SHP77 (cell line): ENCODE measurements around the gene RASGRF1.

Experiments
- DNase-seq, 2 experiments: peaks; one replicate each; lab custom pipeline; 2025; lab: John Stamatoyannopoulos, UW

The RASGRF1 gene

GRCh38 chr15:79094611-79095021 lies 4.0 kb upstream of the RASGRF1 start:
- DNase-seq, result no peak

- DNase-seq, result no peak
These were observed 2.9 kb upstream of the RASGRF1 start for GRCh38 chr15:79093352-79093935.

DNA sequence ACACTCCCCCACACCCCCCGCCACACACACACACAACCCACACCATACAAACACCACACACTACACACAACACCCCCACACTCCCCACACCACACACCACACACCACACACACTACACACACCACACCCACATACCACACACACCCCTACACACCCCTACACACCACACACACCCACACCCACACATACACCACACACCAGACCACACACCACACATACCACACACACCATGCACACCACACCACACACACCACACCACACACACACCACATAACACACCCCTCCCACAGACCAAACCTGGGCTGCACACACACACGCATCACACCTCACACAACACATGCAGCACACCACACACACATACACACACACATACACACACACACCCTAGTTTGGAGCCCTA lies 1.8 kb upstream of the RASGRF1 start:
- DNase-seq, result no peak

GRCh38 chr15:79091204-79091867 lies 756 bp upstream of the RASGRF1 start:
- DNase-seq, result no peak

DNA sequence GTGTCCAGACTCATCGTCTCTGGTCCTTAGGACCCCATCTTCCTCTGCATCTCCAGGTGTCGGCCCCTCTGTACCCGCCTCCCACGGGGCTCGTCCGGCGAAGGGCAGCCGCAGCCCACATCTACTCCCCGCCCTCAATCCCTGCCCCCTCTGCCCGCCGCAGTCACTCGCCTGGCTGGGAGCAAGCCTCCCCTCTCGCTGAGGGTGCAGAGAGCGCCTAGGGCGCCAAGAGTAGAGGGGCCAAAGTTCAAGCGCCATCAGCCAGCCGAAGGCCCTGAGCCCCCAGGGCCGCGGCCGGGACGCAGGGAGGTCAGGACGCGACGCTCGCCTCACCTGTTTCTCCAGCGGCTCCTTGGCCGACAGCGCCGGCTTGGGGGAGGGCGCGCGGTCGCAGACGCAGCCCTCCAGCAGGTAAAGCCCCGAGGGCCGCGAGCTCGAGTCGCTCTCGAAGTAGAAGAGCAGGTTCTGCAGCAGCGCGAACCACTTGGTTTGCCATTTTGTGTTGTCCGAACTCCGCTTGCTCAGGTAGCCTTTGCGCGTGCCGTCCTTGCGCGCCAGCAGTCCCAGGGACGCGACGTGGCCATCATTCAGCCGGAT lies 592 bp downstream of the RASGRF1 start:
- no peak for DNase-seq

DNA sequence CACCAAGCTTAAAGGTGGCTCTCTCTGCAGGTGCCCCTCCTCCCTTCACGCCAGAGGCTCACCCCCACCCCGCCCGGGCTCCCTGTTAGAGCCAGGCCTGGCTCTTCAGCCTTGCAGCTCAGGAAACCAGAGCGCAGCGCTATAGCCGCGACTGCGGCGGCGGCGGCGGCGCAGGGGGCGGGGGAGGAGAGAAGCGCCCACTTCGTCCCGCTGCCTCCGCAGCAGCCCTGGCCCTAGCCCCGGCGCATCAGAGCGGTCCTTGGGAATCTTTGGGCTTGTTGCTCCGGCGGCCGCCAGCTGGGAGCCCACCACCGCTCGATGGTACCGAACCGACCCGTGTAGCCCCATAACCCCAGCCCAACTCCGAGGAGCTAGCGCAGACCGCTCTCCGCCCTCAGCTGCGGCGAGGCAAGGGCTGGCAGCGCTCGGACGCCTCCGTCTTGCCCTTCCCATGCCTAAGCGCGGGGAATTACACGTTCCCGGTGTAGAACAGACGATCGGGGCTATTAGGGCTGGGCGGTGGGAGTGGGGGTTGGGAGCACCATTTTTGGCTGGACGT lies 1.2 kb downstream of the RASGRF1 start:
- DNase-seq, result no peak

GRCh38 chr15:79088426-79089205 lies 2.0 kb downstream of the RASGRF1 start:
- no peak for DNase-seq

- no peak for DNase-seq
These were observed 3.8 kb downstream of the RASGRF1 start for GRCh38 chr15:79086814-79087213.

DNA sequence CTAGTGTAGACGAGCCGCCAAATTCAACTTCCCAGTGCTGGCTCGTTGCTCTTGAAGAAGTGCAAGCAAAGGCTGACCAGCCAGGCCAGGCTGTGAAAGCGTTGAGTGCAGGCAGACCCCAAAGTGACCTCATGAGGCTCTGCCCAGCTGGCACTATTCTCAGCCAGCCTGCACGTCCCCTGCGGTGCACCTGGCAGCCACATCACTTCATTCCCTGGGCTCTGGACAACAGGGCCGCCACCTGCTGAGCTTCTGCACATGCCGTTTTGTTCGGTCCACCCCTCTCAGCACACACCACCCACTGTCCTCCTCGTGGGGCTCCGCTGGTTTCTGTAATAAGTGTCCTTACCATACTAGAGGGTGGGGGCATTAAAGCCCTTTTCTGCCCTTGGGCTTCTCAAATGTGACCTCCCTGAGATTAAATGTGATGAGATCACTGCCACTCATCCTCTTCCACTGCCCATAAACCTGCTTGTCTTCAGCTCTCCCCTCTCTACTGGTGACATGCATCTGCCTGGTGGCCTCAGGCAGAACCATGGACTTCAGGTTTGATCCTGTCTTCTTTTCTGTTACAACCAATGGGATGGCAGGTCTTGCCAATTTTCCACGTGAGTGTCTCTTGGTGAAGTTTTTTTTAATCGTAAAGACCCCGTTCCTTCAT lies 6.1 kb downstream of the RASGRF1 start:
- peak; percentile 60 to 65 for DNase-seq

DNA sequence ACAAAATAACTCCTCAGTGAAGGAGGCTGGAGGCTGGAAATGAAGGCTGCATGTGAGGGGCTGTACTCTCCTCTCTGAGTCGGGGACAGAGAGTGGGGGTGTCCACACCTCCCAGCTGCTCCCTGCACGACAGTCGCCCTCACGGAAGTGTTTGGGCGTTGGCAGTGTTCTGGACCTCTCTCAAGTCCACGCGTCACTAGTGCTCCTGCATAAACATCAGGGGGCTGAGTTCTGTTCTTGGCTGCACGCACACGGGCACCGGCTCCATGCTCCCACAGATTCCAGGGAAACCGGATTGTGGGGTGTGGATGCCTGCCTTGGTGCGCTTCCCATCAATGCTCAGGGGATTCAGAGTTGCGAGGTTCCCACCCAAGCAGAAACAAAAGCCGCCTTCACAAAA lies 7.4 kb downstream of the RASGRF1 start:
- DNase-seq, result no peak

DNA sequence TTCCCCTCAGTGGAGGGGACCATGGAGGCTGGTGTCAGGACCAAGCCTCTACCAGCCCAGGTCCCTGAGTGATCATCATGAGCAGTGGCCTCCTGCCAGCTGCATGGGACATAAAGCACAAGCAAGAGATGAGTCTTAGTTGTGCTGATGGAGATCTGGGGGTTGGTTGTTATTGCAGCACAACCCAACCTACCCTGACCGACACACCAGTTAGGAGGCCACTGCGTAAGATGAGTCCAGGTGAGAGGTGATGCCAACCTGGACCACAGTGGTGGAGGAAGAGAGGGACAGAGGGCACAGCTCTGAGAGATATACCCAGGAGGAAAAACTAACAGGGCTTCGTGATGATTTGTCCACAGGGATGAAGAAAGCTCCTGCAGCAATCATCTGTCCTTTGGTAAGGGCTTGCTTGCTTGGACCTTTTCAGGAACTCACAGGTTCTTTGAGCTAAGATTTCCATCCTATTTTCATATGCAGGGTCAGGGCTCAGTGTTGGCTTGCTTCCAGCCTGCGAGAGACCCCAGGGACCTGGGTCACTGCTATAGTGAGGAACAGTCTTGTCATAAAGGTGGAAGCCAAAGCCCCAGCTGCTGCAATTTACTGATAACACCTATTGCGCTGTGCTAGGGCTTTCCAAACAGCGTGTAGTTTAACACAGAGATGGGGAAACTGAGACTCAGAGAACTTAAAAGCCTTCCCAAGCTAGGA lies 8.1 kb downstream of the RASGRF1 start:
- no peak for DNase-seq

GRCh38 chr15:79078763-79079410 lies 11.7 kb downstream of the RASGRF1 start:
- no peak for DNase-seq

DNA sequence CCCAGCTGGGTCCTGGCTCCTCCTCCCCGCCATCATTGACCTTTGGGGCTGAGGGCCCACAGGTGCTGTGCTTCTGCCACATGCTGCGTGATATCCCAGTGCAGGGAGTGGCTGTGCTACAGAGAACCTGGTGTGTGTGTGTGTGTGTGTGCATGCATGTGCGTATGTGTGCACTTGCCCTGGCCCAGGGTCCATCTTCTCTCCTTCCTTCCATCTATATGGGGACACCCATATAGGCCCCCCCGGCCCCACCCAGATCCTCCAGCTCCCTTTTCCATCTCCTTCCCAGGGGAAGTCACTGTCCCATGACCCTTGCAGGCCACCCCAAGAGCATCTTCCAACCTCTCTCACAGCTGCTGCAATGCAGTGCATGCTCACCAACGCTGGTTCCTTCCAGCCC lies 12.6 kb downstream of the RASGRF1 start:
- no peak for DNase-seq

DNA sequence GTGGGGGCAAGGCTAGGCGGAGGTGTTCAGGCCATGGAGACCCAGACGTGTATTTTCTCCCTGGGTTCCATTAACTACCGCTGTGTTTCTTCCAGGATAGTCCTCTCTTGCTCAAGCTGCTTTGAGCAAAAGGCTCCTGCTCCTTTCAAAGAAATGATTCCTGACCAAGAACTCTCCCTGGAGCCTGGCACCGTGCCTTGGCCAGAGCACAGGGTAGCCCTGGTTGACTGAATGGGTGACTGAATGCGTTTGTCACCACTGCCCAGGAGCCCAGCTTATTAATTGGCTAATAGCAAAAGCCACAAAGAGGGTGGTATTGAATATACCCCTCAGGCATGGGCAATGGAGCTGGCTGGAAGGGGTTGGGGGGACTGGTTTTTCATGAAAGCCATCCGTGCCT lies 13.9 kb downstream of the RASGRF1 start:
- DNase-seq, result no peak

DNA sequence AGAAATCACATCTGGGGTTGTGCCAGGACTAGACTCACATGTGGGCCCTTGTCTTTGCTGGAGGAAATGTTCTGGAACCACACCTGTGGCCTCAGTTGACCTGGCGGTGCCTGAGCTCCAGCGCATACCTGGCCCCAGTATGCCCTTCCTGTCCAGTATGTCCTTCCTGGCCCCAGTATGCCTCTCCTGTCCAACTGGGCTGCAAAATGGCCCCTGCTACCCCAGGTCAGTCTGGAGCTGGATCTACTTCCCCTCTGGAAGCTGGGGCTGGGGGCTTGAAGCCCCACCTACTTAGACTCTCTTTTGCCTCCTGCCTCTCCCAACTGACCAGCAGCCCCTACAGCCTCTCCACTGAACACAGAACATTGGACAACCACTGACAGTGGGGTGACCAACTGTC lies 15.3 kb downstream of the RASGRF1 start:
- no peak for DNase-seq

DNA sequence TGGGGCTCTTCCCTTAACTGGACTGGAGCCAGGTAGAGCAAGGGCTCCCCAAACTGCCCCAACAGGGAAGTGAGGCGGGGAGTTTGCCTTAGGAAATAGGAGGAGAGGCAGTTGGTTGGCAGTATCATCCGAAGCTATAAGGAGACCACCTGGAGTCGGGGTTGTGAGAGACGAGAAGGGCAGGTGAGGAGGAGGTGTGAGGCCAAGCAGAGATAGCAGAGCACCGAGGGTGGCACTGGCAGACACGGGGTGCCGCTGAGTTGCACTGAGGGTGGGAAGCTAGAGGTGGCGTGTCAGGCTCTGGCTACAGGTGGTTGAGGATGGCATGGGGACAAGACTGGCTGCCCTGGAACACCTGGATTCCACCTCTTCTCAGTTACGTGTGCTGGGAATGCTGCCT lies 17.2 kb downstream of the RASGRF1 start:
- DNase-seq, result no peak

GRCh38 chr15:79071901-79072300 lies 18.7 kb downstream of the RASGRF1 start:
- no peak for DNase-seq

DNA sequence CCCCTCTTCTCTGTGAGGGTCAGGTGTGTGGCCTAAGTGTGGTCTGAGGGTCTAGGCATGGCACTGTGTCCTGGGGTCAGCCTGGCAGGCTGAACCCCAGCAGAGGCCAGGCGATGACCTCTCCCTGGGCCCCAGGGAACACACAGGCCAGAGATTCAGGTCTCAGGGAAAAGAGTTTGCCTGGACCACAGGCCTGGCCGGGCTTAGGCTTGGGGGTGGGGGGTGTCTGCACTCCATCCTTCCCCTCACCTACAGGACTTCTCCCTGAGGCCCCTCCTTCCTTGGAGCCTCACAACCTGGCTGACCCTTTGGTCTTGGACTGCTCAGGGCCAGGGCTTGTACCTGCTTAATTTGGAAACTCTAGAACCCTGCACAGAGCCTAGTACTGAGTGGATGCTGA lies 21.8 kb downstream of the RASGRF1 start:
- no peak for DNase-seq

DNA sequence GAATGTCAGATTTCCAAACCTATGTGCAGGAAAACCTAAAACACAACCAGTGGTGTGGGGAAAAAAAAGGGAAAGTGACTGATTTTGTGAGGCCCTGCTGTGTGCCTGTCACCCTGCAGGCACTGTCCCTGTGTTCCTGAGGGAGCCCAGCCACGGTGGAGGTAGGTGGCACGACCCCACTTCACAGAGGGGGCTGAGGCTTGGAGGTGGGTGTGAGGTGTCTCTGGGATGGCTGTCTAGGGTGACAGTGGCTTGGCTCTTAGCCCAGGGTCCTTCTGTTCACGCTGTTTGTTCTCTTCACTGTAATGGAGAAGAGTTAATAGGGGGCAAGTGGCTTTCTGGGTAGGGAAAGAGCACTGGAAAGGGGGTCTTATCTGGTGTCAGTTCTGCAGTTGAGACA lies 22.6 kb downstream of the RASGRF1 start:
- DNase-seq, result no peak

GRCh38 chr15:79067072-79067833 lies 23.3 kb downstream of the RASGRF1 start:
- no peak for DNase-seq
